Upper lobe of left lung (tissue), 4 donors: ENCODE data around the gene BPIFB2.

Experiments used
- POLR2A ChIP-seq, 4 donors: fragments of 450-650 bp; IDR thresholded peaks; one replicate each; pipeline ENCODE4 v1.5.1; 2016 to 2017; ENCODE audit warnings: antibody characterized with exemption in 4 of 4, mild to moderate bottlenecking in 2 of 4
- POLR2AphosphoS5 ChIP-seq, 2 donors: sonication (generic); formaldehyde crosslinking; IDR thresholded peaks; one replicate each; pipeline ENCODE4 v1.5.1; 2017; ENCODE audit warnings: antibody characterized with exemption in 2 of 2
- TF ChIP-seq, protein P1 (sequence below), 6 experiments: fragments of 450-650 bp in 4 of 6; fragments of 200-600 bp in 2 of 6; sonication (generic) in 2 of 6; IDR thresholded peaks; one replicate each; pipeline ENCODE4 v1.5.1; 2016 to 2019; ENCODE audit warnings: antibody characterized with exemption in 6 of 6

GRCh38 chr20:33016581-33017109 is 9.1 kb downstream of the BPIFB2 start:
- TF ChIP-seq POLR2A (IDR thresholded peaks at IDR 0.05), result no peak
- TF ChIP-seq, protein P1, sequence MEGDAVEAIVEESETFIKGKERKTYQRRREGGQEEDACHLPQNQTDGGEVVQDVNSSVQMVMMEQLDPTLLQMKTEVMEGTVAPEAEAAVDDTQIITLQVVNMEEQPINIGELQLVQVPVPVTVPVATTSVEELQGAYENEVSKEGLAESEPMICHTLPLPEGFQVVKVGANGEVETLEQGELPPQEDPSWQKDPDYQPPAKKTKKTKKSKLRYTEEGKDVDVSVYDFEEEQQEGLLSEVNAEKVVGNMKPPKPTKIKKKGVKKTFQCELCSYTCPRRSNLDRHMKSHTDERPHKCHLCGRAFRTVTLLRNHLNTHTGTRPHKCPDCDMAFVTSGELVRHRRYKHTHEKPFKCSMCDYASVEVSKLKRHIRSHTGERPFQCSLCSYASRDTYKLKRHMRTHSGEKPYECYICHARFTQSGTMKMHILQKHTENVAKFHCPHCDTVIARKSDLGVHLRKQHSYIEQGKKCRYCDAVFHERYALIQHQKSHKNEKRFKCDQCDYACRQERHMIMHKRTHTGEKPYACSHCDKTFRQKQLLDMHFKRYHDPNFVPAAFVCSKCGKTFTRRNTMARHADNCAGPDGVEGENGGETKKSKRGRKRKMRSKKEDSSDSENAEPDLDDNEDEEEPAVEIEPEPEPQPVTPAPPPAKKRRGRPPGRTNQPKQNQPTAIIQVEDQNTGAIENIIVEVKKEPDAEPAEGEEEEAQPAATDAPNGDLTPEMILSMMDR (IDR thresholded peaks at IDR 0.05), result no peak
- no peak for TF ChIP-seq POLR2AphosphoS5 (IDR thresholded peaks at IDR 0.05)
